HT-29 (cell line): ENCODE results near the gene ARL4C. TPM values are rescaled to one million over a fixed set of nuclear protein-coding genes. Genes with fewer than 3 reads are reported as not detected.

Experiments
- DNase-seq: peaks from one replicate; pipeline ENCODE4 v3.0.0-alpha.2; 2015; ENCODE audit warnings: low spot score
- total RNA-seq: library from RNA; depleted of rRNA; stranded (reverse); fragments of >200 nt; shearing (Covaris generic); gene quantifications from 2 replicates; pipeline ENCODE4 v1.2.3, GENCODE V29; 2014

Gene ARL4C
- total RNA-seq, 1 experiment from 2014 or later: 1.5 TPM

GRCh38 chr2:234447189-234447588 lies 49.7 kb downstream of the ARL4C start:
- DNase-seq: no peak

- DNase-seq: no peak
These were observed 50.3 kb downstream of the ARL4C start for GRCh38 chr2:234446404-234447076.

- DNase-seq: no peak
These were observed 52.0 kb downstream of the ARL4C start for GRCh38 chr2:234444893-234445292.

GRCh38 chr2:234444242-234444730 lies 52.6 kb downstream of the ARL4C start:
- no peak for DNase-seq
